Measurements from ENCODE around the gene PLPP4. TPM values are rescaled to one million over a fixed set of nuclear protein-coding genes. Genes with fewer than 3 reads are reported as not detected.

PLPP4 gene
- total and polyA plus RNA-seq, 9 donors, result 0.15 to 0.72 (median 0.31) TPM; not detected in 3

- WGBS, 3 donors, result 55 to 58% (median 56%) methylated on average over 3 of the region's 3 CpGs
- intact Hi-C loops (cut with DNase I), result no loop called here
- H3K9me3 ChIP-seq, result no peaks in the 10 kb centered on the region
- TF ChIP-seq EP300 (IDR thresholded peaks at IDR 0.05) (no peak), POLR2A (IDR thresholded peaks at IDR 0.05) (no peak), CTCF (IDR thresholded peaks at IDR 0.05) (no peak)
- H3K27me3 ChIP-seq, result no peaks in the 10 kb centered on the region
- no peak overlapping the region for H3K27ac ChIP-seq
- no peaks in the 10 kb centered on the region for H3K36me3 ChIP-seq
- H3K4me1 ChIP-seq (ENCODE audit: insufficient read depth), result no peaks in the 10 kb centered on the region
- H3K4me3 ChIP-seq, result no peak overlapping the region
- no peak for DNase-seq
Observed at GRCh38 chr10:120451968-120452367, 5.1 kb upstream of the PLPP4 start.

- H3K27ac ChIP-seq, result no peak overlapping the region
- no peak overlapping the region for H3K4me3 ChIP-seq
- H3K27me3 ChIP-seq, result no peaks in the 10 kb centered on the region
- TF ChIP-seq CTCF (IDR thresholded peaks at IDR 0.05), result no peak
- no peak for TF ChIP-seq EP300 (IDR thresholded peaks at IDR 0.05)
- TF ChIP-seq POLR2A (IDR thresholded peaks at IDR 0.05), result no peak
- no peaks in the 10 kb centered on the region for H3K9me3 ChIP-seq
- intact Hi-C loops (cut with DNase I), result no loop called here
- no peak for DNase-seq
- no peaks in the 10 kb centered on the region for H3K36me3 ChIP-seq
- WGBS, 3 donors, result 58 to 67% (median 64%) methylated on average over 1 of the region's 1 CpG
- H3K4me1 ChIP-seq (ENCODE audit: insufficient read depth), result peaks cover 4% of the 10 kb centered on the region
Observed at GRCh38 chr10:120453319-120453718, 3.7 kb upstream of the PLPP4 start.

GRCh38 chr10:120453886-120454285 is 3.1 kb upstream of the PLPP4 start:
- Histone ChIP-seq H3K4me1 (ENCODE audit: insufficient read depth) (peaks cover 4% of the 10 kb centered on the region), H3K4me3 (no peak overlapping the region), H3K27me3 (no peaks in the 10 kb centered on the region), H3K9me3 (no peaks in the 10 kb centered on the region), H3K27ac (no peak overlapping the region), H3K36me3 (no peaks in the 10 kb centered on the region)
- intact Hi-C loops (cut with DNase I), result no loop called here
- TF ChIP-seq CTCF (IDR thresholded peaks at IDR 0.05), result no peak
- no peak for TF ChIP-seq EP300 (IDR thresholded peaks at IDR 0.05)
- no peak for TF ChIP-seq POLR2A (IDR thresholded peaks at IDR 0.05)
- WGBS, 3 donors, result 71 to 79% (median 73%) methylated on average over 3 of the region's 3 CpGs
- DNase-seq, result no peak

GRCh38 chr10:120455004-120455403 is 2.0 kb upstream of the PLPP4 start:
- DNase-seq, result no peak
- TF ChIP-seq EP300 (IDR thresholded peaks at IDR 0.05) (no peak), CTCF (IDR thresholded peaks at IDR 0.05) (no peak)
- intact Hi-C loops (cut with DNase I), result no loop called here
- WGBS, 3 donors, result 74 to 83% (median 76%) methylated on average over 7 of the region's 7 CpGs
- Histone ChIP-seq H3K27me3 (no peaks in the 10 kb centered on the region), H3K4me1 (ENCODE audit: insufficient read depth) (peaks cover 4% of the 10 kb centered on the region), H3K4me3 (no peak overlapping the region), H3K9me3 (no peaks in the 10 kb centered on the region), H3K36me3 (no peaks in the 10 kb centered on the region), H3K27ac (no peak overlapping the region)

- Histone ChIP-seq H3K9me3 (no peaks in the 10 kb centered on the region), H3K36me3 (no peaks in the 10 kb centered on the region), H3K27me3 (no peaks in the 10 kb centered on the region), H3K4me3 (no peak overlapping the region), H3K4me1 (ENCODE audit: insufficient read depth) (peaks cover 4% of the 10 kb centered on the region), H3K27ac (no peak overlapping the region)
- intact Hi-C loops (cut with DNase I), result no loop called here
- TF ChIP-seq EP300 (IDR thresholded peaks at IDR 0.05) (no peak), CTCF (IDR thresholded peaks at IDR 0.05) (no peak), POLR2A (IDR thresholded peaks at IDR 0.05) (no peak)
- DNase-seq, result no peak
- 35 to 37% (median 35%) methylated on average over 3 of the region's 3 CpGs for WGBS, 3 donors
Observed at GRCh38 chr10:120455606-120456005, 1.4 kb upstream of the PLPP4 start.

Data from ovary (tissue), 9 donors.